HG03139 (cell line): Measurements from ENCODE around the gene SLC22A15.

Experiments
- ATAC-seq: cut with Tn5 transposase; IDR thresholded peaks from one replicate; pipeline ENCODE4 v1.9.1; 2021; ENCODE audit not compliant: unreplicated experiment

Gene SLC22A15

GRCh38 chr1:116099379-116099778 is 123.1 kb downstream of the SLC22A15 start:
- no peak for ATAC-seq

GRCh38 chr1:116099919-116100318 is 123.6 kb downstream of the SLC22A15 start:
- no peak for ATAC-seq

- no peak for ATAC-seq
These were observed 128.4 kb downstream of the SLC22A15 start for GRCh38 chr1:116104667-116105066.

- ATAC-seq = no peak
These were observed 129.7 kb downstream of the SLC22A15 start for GRCh38 chr1:116105996-116106395.

- no peak for ATAC-seq
These were observed 130.3 kb downstream of the SLC22A15 start for GRCh38 chr1:116106646-116107045.

- ATAC-seq = no peak
These were observed 131.1 kb downstream of the SLC22A15 start for GRCh38 chr1:116107371-116107770.

GRCh38 chr1:116110567-116111523 is 134.5 kb downstream of the SLC22A15 start, which contains the start of gene MAB21L3:
TSS of gene MAB21L3 (plus strand) at chr1:116111399. CDS start at chr1:116112616, 1,217 bp downstream.
- peak; percentile 67 for ATAC-seq

- ATAC-seq = no peak
These were observed 135.3 kb downstream of the SLC22A15 start for GRCh38 chr1:116111524-116112021.

GRCh38 chr1:116112388-116113140 is 136.3 kb downstream of the SLC22A15 start:
- no peak for ATAC-seq

GRCh38 chr1:116113615-116114014 is 137.3 kb downstream of the SLC22A15 start:
- ATAC-seq = no peak

GRCh38 chr1:116115476-116116439 is 139.4 kb downstream of the SLC22A15 start:
- no peak for ATAC-seq

- ATAC-seq = no peak
These were observed 142.2 kb downstream of the SLC22A15 start for GRCh38 chr1:116118471-116118870.
